GM21529 (cell line): Measurements from ENCODE around the gene ELMO1.

Source experiments
- ATAC-seq: cut with Tn5 transposase; IDR thresholded peaks from one replicate; pipeline ENCODE4 v1.9.1; 2021; ENCODE audit not compliant: unreplicated experiment

ELMO1 gene

GRCh38 chr7:37410305-37411229 is 38.1 kb downstream of the ELMO1 start:
- no peak for ATAC-seq

- ATAC-seq: no peak
These were observed 39.2 kb downstream of the ELMO1 start for GRCh38 chr7:37409461-37409860.

DNA sequence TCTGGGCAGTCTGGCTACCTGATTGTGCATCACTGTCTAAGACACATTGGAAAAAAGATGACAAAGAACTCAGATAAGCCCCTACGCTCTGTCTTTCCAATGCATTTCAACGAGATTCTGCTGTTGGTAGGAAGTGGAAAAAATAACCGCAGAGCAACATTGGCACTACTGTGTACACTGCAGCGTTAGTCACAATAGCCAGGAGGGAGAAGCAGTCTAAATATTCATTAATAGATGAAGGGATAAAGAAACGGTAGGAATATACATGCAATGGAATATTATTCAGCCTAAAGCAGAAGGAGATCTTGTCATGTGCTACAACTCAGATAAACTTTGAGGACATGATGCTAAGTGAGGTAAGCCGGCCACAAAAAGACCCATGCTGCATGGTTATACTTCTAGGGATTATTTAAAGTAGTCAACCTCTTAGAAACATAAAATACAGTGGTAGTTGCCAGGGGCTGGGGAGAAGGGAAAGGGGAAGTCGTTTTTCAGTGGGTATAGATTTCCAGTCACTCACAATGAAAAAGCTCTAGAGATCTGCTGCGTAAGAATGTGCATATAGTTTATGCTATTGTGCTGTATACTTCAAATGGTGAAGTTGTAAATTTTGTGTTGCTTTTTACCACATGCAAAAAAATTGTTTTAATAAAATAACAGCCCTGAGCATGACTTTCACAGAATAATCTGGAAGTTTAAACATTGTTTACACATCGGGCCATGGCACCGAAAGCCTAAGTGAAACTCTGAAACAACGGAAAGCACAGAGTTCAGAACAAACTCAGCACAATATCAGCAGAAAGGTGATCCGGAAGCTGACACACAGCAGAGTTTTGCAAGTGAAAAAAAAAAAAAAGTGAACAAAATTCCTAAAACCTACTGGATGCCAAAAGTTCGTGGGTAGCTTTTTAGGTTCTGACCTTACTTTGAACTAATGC is 40.1 kb downstream of the ELMO1 start:
- no peak for ATAC-seq

DNA sequence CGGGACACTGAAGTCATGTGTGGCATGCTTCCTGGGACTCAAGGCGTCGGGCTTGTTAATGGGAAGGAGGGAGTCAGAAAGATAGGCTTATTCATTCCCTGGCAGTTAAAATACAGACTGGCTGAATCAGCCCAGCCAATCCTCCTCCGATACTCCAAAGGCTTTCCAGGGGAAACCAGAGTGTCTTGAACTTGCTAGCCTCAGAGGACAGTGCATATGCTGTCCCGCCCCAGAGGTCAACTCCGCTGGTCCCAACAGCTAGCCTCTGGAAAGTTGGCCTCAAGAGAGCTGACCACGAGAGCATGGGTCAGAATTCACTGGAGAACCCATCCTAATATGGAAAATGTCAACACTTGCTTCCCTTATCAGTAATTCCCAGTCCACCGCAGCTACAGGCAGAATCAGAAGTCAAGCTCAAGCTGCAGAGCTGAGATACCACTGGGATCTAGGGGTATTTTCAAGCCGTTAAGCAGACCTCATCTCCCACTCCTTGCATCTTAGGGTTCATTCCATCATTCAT is 43.0 kb downstream of the ELMO1 start:
- no peak for ATAC-seq

- no peak for ATAC-seq
These were observed 43.5 kb downstream of the ELMO1 start for GRCh38 chr7:37405128-37405527.

- ATAC-seq: no peak
These were observed 48.7 kb downstream of the ELMO1 start for GRCh38 chr7:37399876-37400421.

- ATAC-seq: no peak
These were observed 50.3 kb downstream of the ELMO1 start for GRCh38 chr7:37398403-37398802.

GRCh38 chr7:37395618-37396259 is 52.9 kb downstream of the ELMO1 start:
- ATAC-seq: no peak

DNA sequence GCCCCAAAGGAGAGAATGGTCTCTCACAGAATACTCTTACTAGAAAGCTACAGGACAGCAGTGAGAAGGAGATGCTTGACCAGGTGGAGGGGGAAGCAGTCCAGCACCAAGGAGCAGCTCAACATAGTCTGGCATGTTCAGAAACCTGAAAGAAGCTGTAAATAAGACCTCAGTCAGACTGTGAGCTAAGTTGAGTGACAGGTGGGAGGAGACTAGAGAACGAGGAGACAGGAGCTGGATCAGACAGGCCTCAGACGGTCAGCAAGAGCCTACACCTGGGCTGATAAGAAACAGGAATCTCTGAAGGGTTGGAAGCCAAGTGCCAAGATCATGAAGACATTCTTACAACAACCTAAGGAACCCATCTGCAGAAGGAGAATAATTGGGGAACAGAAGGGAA is 54.5 kb downstream of the ELMO1 start:
- no peak for ATAC-seq

GRCh38 chr7:37393476-37393875 is 55.2 kb downstream of the ELMO1 start:
- no peak for ATAC-seq

DNA sequence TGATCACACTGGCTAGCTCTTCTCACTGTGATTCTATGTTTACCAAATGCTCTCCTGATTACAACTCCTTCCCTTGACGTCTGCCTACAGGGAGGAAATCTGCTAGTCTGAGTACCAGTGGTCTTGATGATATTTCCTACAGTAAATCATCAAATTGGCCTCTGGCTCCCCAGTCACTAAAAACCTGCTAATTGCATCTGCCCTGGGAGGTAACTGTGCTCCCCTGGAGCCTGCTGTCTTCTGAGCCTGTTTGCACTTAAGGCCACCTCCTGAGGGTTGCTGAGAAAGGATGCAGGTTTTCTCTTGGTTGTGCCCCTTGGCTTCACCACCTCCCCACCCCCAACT is 56.0 kb downstream of the ELMO1 start:
- ATAC-seq: no peak

DNA sequence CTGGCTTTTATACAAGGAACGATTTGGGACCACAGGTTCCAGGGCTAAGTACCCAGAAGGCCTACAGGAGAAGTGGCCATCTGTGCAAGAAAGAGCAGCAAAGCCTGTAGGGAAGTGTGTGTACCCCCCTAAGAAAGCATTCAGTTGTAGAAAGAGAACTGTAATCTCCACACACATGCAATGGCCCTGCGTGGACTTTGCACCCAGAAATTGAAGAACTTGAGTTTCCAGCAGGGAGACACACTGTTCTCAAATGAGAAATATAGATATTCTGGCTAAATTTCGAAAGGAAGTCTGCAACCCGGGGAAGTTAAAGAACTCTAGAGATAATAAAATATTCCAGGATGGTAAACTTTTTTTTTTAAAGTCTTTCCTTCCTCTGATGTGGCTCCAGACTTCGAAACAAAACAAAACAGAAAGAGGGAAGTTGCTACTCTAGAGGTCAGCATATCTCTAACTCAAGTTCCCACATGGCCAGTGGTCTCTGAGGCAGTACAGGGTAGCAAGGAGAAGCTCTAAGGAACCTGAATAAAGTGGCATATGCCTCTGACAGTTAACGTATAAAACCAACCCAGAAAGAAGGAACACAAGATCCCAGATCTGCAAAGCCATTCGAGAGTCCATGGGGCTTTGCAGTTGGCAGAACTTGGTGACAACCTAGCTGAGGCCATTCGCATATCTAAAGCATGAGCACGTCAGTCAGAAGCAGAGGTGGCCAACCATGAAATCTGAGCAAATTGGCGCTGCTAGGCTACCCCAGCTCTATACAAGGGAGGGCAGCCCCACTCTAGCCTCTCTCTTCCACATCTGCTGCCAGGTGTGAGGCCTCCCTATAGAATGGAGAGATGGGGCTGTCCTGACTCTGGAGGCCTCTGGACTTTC is 56.6 kb downstream of the ELMO1 start:
- no peak for ATAC-seq

- no peak for ATAC-seq
These were observed 58.5 kb downstream of the ELMO1 start for GRCh38 chr7:37390114-37390513.

- ATAC-seq: no peak
These were observed 59.9 kb downstream of the ELMO1 start for GRCh38 chr7:37388811-37389210.

GRCh38 chr7:37385787-37386186 is 62.9 kb downstream of the ELMO1 start:
- no peak for ATAC-seq

DNA sequence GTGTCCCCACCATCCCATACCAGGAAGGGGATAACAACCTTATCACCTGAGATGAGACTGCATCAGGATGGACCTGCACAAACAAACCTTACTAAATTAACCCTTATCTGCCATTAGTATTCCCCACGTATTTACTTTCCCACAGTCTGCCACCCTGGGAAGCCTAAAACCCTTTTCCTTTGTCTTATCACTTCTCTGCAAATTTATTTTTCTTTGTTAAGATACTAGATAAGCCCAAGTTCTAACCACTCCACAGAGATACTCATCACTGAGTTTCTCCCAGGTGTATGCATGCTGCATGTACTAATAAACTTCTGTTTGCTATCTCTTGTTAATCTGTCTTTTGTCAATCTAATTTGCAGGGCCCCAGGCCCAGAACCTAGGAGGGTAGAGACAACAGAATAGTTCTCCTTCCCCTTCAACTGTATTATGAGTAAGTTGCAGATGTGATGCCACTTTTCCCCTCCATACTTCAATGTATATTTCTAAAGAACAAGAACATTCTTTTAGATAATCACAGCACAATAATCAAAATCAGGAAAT is 66.0 kb downstream of the ELMO1 start:
- no peak for ATAC-seq

- no peak for ATAC-seq
These were observed 67.8 kb downstream of the ELMO1 start for GRCh38 chr7:37380831-37381230.

DNA sequence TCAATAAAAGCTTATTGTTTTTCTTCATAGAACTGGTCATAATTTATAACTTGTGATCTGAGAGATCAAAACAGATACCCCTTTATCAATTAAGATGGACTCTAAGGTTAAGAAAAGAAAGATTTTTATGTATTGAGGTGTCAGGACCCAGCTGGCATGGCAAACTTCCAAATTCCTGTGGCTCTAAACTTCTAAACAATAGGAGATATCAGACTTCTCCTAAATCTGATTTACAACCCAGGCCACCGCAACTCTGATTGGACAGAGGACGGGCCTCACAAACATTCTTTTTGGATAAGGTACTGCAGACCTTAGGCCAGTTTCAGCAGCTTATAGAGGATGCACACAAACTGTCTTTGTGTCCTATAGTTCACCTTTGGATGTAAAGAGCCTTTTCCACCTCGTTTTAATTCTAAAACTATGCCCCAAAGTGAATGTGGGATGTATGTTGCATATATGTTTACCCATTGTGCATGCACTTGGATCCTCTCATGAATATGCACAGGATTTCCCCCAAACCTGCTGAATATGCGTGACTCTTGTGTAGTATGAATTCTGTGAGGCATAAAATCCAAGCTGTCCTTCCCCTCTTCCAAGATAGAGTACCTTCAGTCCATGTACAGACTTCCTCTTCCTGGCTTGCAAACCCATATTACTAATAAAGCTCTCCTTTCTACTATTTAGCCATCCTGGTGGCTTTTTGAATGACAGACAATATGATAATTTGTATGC is 69.0 kb downstream of the ELMO1 start:
- ATAC-seq: no peak

DNA sequence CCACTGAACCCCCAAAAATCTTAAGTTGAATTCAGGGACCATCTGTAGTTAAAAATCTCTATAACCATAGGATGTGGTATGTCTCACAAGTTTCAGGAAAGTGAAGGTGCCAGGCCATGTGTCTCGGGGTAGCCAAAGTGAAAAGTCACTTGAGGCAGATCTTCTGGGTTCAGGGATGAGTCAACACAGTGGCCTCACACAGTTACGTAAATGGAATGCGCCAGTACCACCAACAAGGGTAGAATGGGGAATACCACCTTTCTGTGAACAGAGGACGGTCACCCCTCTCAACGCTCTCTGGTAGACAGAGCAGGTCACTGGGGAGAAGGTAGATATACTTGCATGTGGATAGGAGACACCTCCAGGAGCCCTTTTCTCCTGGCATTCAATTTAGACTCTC is 71.4 kb downstream of the ELMO1 start:
- ATAC-seq: no peak
